Measurements from ENCODE around the gene FRMD1.

Gene FRMD1

DNA sequence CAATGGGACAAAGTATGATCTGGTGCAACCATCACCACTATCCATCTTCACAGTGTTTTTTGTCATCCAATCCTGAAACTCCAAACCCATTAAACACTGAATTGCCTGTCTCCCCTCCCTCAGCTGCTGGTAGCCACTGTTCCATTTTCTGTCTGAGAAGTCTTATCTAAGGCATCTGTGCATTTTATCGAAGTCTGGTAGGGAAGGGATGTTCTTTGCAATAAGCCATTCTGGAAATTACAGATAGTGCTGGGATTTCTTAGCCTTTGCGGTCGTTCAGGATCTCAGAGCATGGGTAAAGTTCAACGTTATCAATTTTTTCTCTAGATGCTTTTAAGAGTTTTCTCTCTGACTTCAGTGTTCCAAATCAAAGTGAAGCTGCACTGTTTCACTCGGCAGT is 57.4 kb downstream of the FRMD1 start:
- Histone ChIP-seq H3K9me3 (ENCODE audit: control extremely low read depth in 1 of 5, control insufficient read depth in 4 of 5, insufficient read depth in 2 of 5, low read depth in 1 of 5, low read length in 4 of 5) (peaks cover 0 to 11% (median 0%) of the 10 kb centered on the region in 5 experiments), H3K4me3 (ENCODE audit: control insufficient read depth in 1 of 7, extremely low read depth in 1 of 7, insufficient read depth in 4 of 7, low read depth in 2 of 7, low read length in 6 of 7) (no peak overlapping the region), H3K27me3 (replicated peaks in 2 of 5; ENCODE audit: control insufficient read depth in 4 of 5, insufficient read depth in 5 of 5, low read length in 4 of 5) (peaks cover 0 to 12% (median 0%) of the 10 kb centered on the region in 5 experiments), H3K27ac (ENCODE audit: insufficient read depth in 1 of 2, low read depth in 1 of 2, low read length in 2 of 2, poor library complexity in 1 of 2, severe bottlenecking in 2 of 2) (no peak overlapping the region), H3K36me3 (ENCODE audit: control insufficient read depth in 4 of 4, insufficient read depth in 4 of 4, low read length in 3 of 4) (no peaks in the 10 kb centered on the region), H3K4me1 (ENCODE audit: control extremely low read depth in 1 of 4, control insufficient read depth in 4 of 4, insufficient read depth in 4 of 4, low read length in 3 of 4) (no peaks in the 10 kb centered on the region)
- CTCF ChIA-PET, result no interaction called here
- no peak for DNase-seq
- POLR2A ChIA-PET, result no interaction called here
- 81% methylated on average over 4 of the region's 5 CpGs for WGBS (ENCODE audit: insufficient coverage)

DNA sequence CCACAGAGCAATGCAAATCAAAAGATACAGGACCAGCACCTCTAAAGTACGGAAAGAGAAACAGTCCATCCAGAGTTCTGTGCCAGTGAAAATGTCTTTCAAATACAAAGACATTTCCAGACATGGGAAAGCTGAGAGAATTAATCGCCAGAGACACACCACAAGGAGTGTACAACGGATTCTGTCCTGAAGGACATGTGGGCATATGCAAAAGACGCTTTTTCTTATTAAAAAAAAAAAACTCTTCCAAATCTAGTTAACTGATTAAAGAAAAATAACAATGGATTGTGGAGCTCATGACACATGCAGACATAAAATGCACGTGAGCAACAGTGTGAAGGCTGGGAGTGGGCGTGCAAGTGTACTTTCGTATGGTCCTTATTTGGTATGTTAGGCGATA is 58.8 kb downstream of the FRMD1 start:
- no peaks in the 10 kb centered on the region for H3K36me3 ChIP-seq (ENCODE audit: control insufficient read depth in 4 of 4, insufficient read depth in 4 of 4, low read length in 3 of 4)
- H3K4me1 ChIP-seq (ENCODE audit: control extremely low read depth in 1 of 4, control insufficient read depth in 4 of 4, insufficient read depth in 4 of 4, low read length in 3 of 4), result no peaks in the 10 kb centered on the region
- POLR2A ChIA-PET, result no interaction called here
- no peak overlapping the region for H3K4me3 ChIP-seq (ENCODE audit: control insufficient read depth in 1 of 7, extremely low read depth in 1 of 7, insufficient read depth in 4 of 7, low read depth in 2 of 7, low read length in 6 of 7)
- peaks cover 0 to 10% (median 0%) of the 10 kb centered on the region in 5 experiments for H3K9me3 ChIP-seq (ENCODE audit: control extremely low read depth in 1 of 5, control insufficient read depth in 4 of 5, insufficient read depth in 2 of 5, low read depth in 1 of 5, low read length in 4 of 5)
- CTCF ChIA-PET, result interaction anchor here (0.6 kb wide), 1 partner anchor 1123 kb away, joined by 3 read pairs; no protein-coding TSS in a partner anchor
- DNase-seq, result no peak
- H3K27me3 ChIP-seq (replicated peaks in 2 of 5; ENCODE audit: control insufficient read depth in 4 of 5, insufficient read depth in 5 of 5, low read length in 4 of 5), result peaks cover 0 to 9% (median 0%) of the 10 kb centered on the region in 5 experiments
- 100% methylated on average over 5 of the region's 8 CpGs for WGBS (ENCODE audit: insufficient coverage)
- H3K27ac ChIP-seq (ENCODE audit: insufficient read depth in 1 of 2, low read depth in 1 of 2, low read length in 2 of 2, poor library complexity in 1 of 2, severe bottlenecking in 2 of 2), result no peak overlapping the region

- 93% methylated on average over 15 of the region's 15 CpGs for WGBS (ENCODE audit: insufficient coverage)
These were observed 60.3 kb downstream of the FRMD1 start for GRCh38 chr6:168018664-168019063.

DNA sequence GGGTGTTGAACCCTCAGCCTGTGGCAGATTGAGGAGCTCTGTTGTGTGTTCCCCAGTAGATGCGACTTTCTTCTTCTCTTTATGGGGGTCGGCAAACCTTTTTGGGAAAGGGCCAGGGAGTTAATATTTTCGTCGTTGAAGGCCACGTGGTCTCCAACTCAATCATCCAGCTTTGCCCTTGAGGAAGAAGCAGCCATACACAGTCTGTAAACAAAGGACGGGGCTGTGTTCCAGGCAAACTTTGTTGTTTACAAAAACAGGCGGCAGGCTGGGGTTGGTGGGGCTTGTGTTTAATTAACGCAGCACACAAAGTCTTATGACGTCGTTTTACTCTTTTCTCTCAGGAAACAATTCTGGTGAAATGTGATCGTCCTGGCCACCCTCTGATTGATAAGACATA is 61.4 kb downstream of the FRMD1 start:
- Histone ChIP-seq H3K4me3 (ENCODE audit: control insufficient read depth in 1 of 7, extremely low read depth in 1 of 7, insufficient read depth in 4 of 7, low read depth in 2 of 7, low read length in 6 of 7) (no peak overlapping the region), H3K27ac (ENCODE audit: insufficient read depth in 1 of 2, low read depth in 1 of 2, low read length in 2 of 2, poor library complexity in 1 of 2, severe bottlenecking in 2 of 2) (no peak overlapping the region), H3K4me1 (ENCODE audit: control extremely low read depth in 1 of 4, control insufficient read depth in 4 of 4, insufficient read depth in 4 of 4, low read length in 3 of 4) (no peaks in the 10 kb centered on the region), H3K9me3 (ENCODE audit: control extremely low read depth in 1 of 5, control insufficient read depth in 4 of 5, insufficient read depth in 2 of 5, low read depth in 1 of 5, low read length in 4 of 5) (peaks cover 0 to 18% (median 2%) of the 10 kb centered on the region in 5 experiments), H3K27me3 (replicated peaks in 2 of 5; ENCODE audit: control insufficient read depth in 4 of 5, insufficient read depth in 5 of 5, low read length in 4 of 5) (peaks cover 0 to 8% (median 0%) of the 10 kb centered on the region in 5 experiments), H3K36me3 (ENCODE audit: control insufficient read depth in 4 of 4, insufficient read depth in 4 of 4, low read length in 3 of 4) (no peaks in the 10 kb centered on the region)
- DNase-seq, result no peak
- ChIA-PET POLR2A (no interaction called here), CTCF (no interaction called here)
- 87% methylated on average over 8 of the region's 11 CpGs for WGBS (ENCODE audit: insufficient coverage)

More at GRCh38 chr6:168018664-168019063, 60.3 kb downstream of the FRMD1 start:
- H3K36me3 ChIP-seq (ENCODE audit: control insufficient read depth in 4 of 4, insufficient read depth in 4 of 4, low read length in 3 of 4), result no peaks in the 10 kb centered on the region
- H3K27ac ChIP-seq (ENCODE audit: insufficient read depth in 1 of 2, low read depth in 1 of 2, low read length in 2 of 2, poor library complexity in 1 of 2, severe bottlenecking in 2 of 2), result no peak overlapping the region
- peaks cover 0 to 9% (median 0%) of the 10 kb centered on the region in 5 experiments for H3K27me3 ChIP-seq (replicated peaks in 2 of 5; ENCODE audit: control insufficient read depth in 4 of 5, insufficient read depth in 5 of 5, low read length in 4 of 5)
- no peaks in the 10 kb centered on the region for H3K4me1 ChIP-seq (ENCODE audit: control extremely low read depth in 1 of 4, control insufficient read depth in 4 of 4, insufficient read depth in 4 of 4, low read length in 3 of 4)
- ChIA-PET POLR2A (no interaction called here), CTCF (no interaction called here)
- DNase-seq, result no peak
- peaks cover 0 to 10% (median 0%) of the 10 kb centered on the region in 5 experiments for H3K9me3 ChIP-seq (ENCODE audit: control extremely low read depth in 1 of 5, control insufficient read depth in 4 of 5, insufficient read depth in 2 of 5, low read depth in 1 of 5, low read length in 4 of 5)
- H3K4me3 ChIP-seq (ENCODE audit: control insufficient read depth in 1 of 7, extremely low read depth in 1 of 7, insufficient read depth in 4 of 7, low read depth in 2 of 7, low read length in 6 of 7), result no peak overlapping the region

GRCh38 chr6:168016721-168017525 is 62.1 kb downstream of the FRMD1 start:
- Histone ChIP-seq H3K27me3 (replicated peaks in 2 of 5; ENCODE audit: control insufficient read depth in 4 of 5, insufficient read depth in 5 of 5, low read length in 4 of 5) (peaks cover 0 to 6% (median 0%) of the 10 kb centered on the region in 5 experiments), H3K4me3 (ENCODE audit: control insufficient read depth in 1 of 7, extremely low read depth in 1 of 7, insufficient read depth in 4 of 7, low read depth in 2 of 7, low read length in 6 of 7) (no peak overlapping the region), H3K36me3 (ENCODE audit: control insufficient read depth in 4 of 4, insufficient read depth in 4 of 4, low read length in 3 of 4) (no peaks in the 10 kb centered on the region), H3K4me1 (ENCODE audit: control extremely low read depth in 1 of 4, control insufficient read depth in 4 of 4, insufficient read depth in 4 of 4, low read length in 3 of 4) (no peaks in the 10 kb centered on the region), H3K9me3 (ENCODE audit: control extremely low read depth in 1 of 5, control insufficient read depth in 4 of 5, insufficient read depth in 2 of 5, low read depth in 1 of 5, low read length in 4 of 5) (peaks cover 0 to 24% (median 7%) of the 10 kb centered on the region in 5 experiments), H3K27ac (ENCODE audit: insufficient read depth in 1 of 2, low read depth in 1 of 2, low read length in 2 of 2, poor library complexity in 1 of 2, severe bottlenecking in 2 of 2) (no peak overlapping the region)
- DNase-seq, result no peak
- CTCF ChIA-PET, result no interaction called here
- POLR2A ChIA-PET, result no interaction called here
- 89% methylated on average over 16 of the region's 18 CpGs for WGBS (ENCODE audit: insufficient coverage)

- no peaks in the 10 kb centered on the region for H3K4me1 ChIP-seq (ENCODE audit: control extremely low read depth in 1 of 4, control insufficient read depth in 4 of 4, insufficient read depth in 4 of 4, low read length in 3 of 4)
- H3K4me3 ChIP-seq (ENCODE audit: control insufficient read depth in 1 of 7, extremely low read depth in 1 of 7, insufficient read depth in 4 of 7, low read depth in 2 of 7, low read length in 6 of 7), result no peak overlapping the region
- H3K9me3 ChIP-seq (ENCODE audit: control extremely low read depth in 1 of 5, control insufficient read depth in 4 of 5, insufficient read depth in 2 of 5, low read depth in 1 of 5, low read length in 4 of 5), result peaks cover 2 to 24% (median 11%) of the 10 kb centered on the region in 5 experiments
- peaks cover 0 to 3% (median 0%) of the 10 kb centered on the region in 5 experiments for H3K27me3 ChIP-seq (replicated peaks in 2 of 5; ENCODE audit: control insufficient read depth in 4 of 5, insufficient read depth in 5 of 5, low read length in 4 of 5)
- 98% methylated on average over 18 of the region's 18 CpGs for WGBS (ENCODE audit: insufficient coverage)
- no peak overlapping the region for H3K27ac ChIP-seq (ENCODE audit: insufficient read depth in 1 of 2, low read depth in 1 of 2, low read length in 2 of 2, poor library complexity in 1 of 2, severe bottlenecking in 2 of 2)
- no peaks in the 10 kb centered on the region for H3K36me3 ChIP-seq (ENCODE audit: control insufficient read depth in 4 of 4, insufficient read depth in 4 of 4, low read length in 3 of 4)
- DNase-seq, result no peak
- POLR2A ChIA-PET, result interaction anchor here (0.7 kb wide), 1 partner anchor 462 kb away, joined by 3 read pairs; no protein-coding TSS in a partner anchor
- CTCF ChIA-PET, result interaction anchor here (0.6 kb wide), 1 partner anchor 33 kb away, joined by 3 read pairs; no protein-coding TSS in a partner anchor
These were observed 62.8 kb downstream of the FRMD1 start for GRCh38 chr6:168016176-168016620.

Measured in common myeloid progenitor, CD34-positive (primary cell).